Activated CD8-positive, alpha-beta memory T cell treated with anti-CD3 and anti-CD28 coated beads, Interleukin-2, amount 50 U/mL, for 24 hours (primary cell): ENCODE results near the gene MXRA7.
"Not testable (repeated sequence)": the region's sequence is repeated elsewhere in the genome, so short reads cannot be mapped to it uniquely, and the experiment has no call there.

Experiments
- DNase-seq: peaks from one replicate; pipeline ENCODE4 v3.0.0-alpha.2; 2020; ENCODE audit errors: extremely low read depth

Gene MXRA7

DNA sequence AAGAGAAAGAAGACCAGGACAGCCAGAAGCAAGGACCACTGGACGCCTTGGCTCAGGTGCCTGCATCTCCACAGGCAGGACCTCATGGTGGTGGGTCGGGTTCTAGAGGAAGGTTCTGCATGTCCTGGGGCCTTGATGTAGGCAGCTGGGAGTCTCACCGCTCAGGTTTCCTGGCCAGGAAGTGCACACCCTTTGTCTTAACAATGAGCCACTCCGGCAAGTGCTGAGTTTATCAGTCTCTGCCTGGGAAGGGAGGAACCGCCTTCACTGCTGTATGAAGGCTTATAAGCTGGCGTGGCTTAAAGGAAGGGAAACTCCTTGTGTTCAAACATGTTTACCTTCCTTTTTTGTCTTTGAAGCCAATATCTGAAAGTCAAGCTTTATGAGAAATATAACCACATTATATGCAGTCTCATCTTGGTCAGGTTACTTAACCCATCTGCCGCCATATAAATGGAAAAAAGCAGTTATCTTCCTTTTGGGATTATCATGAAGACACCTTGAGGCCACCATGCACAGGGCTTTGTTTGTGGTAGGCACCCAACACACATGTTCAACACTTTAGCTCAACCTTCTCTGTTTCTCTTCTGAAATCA lies 67.1 kb downstream of the MXRA7 start, which contains the start of gene ST6GALNAC1:
Gene ST6GALNAC1 (minus strand): TSS at position 205 of the 596 bp plus-strand sequence. CDS start 119 bp downstream, at position 86.
- no peak for DNase-seq

DNA sequence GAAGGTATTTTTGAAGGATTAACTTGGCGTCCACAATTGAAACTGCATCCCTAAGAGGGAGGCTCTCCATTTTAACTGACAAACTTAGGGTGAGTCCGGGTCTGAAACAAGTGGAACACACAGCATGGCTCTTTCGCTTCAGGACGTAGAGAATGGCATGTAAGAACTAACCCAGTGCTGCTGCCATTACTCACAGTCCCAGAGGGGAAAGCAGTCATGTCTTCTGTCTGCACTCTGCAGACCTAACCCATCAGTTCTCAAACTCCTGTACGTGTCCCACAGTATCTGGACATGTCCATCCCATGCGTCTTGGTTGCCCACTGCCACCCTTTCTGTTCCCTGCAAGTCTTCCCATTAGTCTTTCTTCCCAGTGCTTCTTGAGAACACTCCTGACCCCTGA lies 67.8 kb downstream of the MXRA7 start:
- DNase-seq, result no peak

DNA sequence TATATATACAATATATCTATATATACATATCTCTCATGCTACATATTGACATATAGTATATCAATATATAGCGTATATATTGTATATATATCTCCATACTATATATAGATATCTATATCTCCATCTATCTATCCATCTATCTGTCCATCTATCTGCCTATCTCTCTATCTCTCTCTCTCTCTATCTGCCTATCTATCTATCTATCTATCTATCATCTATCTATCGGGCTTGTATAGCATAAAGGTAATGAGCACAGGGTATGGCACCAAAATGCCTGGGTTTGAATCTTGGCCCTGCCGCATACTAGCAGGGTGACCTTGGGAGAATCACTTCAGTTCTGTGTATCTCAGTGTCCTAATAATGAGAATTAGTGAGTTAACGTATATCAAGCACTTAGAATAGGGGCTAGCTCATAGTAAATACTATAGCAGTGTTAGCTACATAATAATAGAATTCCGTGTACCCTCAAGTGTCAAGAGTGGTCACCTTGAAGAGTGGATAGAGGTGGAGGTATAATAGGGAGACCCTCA lies 68.7 kb downstream of the MXRA7 start:
- DNase-seq, result no peak

DNA sequence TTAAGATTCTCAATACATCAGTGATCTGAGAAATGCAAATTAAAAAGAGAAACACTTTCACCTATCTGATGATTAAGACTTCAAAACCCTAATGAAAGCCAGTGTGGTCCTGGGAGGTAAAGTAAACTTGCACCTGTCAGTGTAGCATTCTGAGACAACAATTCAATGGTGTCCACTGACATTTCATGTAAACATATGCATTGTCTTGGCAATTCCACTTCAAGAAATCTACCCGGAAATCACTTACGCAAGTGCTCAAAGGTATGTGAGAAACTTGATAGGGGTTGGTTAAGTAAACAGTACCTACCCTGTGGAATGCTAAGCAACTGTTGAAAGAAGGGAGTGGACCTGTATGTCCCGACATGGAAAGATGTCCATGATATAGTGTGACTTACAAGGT lies 69.3 kb downstream of the MXRA7 start:
- no peak for DNase-seq

DNA sequence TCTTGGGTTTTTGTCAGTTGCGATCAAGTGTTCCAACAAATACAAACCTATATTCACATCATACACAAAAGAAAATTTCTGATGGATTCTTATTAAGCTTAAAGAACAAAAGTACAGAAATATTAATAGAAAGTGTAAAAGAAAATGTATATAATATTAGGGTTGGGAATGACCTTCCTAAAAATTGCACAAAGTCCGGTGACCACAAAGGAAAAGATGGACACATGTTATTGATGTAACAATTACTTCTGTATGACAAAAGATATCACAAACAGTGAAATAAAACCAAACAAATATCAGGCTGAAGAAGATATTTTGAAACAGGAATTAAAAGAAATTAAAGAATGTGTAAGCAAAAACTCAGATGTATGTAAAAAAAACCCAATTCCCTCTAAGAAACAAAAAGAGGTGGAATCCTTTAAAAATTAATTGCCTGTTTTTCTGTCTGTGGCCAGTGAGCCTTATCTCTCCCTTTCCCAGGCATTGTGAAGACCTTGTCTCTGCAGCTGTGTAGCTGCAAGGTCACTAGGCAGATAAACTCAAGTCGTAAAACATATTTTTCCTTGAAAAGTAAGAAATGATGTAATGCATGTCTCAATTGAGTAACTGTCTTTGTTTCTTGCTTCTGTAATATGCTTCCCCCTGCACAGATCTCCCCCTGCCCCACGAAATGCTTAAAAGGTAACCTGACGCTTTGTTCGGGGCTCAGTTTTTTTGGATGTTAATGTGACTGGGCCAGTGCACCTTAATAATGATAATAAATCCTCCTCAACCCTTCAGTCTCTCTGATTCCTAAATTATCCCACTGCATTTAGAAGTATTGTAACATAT lies 70.0 kb downstream of the MXRA7 start:
- no peak for DNase-seq

DNA sequence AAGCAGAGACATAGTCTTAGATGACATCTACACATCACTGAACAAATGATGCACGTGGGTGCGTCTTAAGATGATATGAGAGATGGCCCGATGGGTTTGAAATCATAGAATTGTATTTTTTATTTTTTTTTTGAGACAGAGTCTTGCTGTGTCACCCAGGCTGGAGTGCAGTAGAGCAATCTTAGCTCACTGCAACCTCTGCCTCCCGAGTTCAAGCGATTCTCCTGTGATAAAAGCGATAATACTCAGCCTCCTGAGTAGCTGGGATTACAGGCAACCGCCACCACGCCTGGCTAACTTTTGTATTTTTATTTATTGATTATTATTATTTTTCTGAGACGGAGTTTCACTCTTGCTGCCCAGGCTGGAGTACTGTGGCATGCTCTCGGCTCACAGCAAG lies 72.5 kb downstream of the MXRA7 start:
- no peak for DNase-seq

DNA sequence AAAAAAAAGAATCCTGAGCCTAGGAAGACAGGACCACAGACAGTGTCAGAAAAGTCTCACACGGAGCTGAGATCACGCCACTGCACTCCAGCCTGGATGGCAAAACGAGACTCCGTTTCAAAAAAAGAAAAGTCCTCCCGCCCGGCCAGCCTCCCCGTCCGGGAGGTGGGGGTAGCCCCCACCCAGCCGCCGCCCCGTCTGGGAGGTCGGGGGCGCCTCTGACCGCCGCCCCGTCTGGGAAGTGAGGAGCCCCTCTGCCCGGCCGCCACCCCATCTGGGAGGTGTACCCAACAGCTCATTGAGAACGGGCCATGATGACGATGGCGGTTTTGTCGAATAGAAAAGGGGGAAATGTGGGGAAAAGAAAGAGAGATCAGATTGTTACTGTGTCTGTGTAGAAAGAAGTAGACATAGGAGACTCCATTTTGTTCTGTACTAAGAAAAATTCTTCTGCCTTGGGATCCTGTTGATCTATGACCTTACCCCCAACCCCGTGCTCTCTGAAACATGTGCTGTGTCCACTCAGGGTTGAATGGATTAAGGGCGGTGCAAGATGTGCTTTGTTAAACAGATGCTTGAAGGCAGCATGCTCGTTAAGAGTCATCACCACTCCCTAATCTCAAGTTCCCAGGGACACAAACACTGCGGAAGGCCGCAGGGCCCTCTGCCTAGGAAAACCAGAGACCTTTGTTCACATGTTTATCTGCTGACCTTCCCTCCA lies 74.1 kb downstream of the MXRA7 start:
- DNase-seq, result not testable (repeated sequence)

DNA sequence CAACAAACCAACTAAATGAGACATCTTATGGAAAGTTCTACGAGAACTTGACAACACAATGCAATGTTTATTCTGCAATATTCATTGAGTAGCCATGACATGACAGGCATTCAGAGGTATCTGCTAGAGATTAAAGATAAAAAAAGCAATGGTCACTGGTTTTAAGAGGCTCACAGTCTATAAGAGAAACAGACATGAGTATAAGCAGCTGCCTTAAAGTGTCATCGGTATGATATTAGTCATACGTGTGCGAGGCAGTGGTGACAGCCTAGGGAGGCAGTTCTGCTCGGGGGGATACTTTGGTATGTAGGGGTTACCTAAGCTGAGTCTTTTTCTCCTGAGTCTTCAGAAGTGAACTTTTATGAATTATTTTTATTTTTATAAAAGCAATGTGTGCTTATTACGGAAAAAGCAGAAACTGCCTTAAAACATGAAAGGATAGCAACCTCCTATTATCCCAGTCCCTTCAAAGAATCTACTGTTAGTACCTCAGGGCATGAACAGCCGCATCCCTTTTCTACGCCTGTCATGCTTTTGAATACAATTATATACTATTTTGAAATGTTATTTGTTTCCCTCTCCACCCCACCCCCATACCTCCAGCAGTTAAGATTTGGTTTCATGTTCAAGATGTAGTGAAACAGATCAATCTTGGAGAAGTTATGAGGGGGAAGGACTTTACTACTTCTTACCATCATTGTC lies 75.0 kb downstream of the MXRA7 start:
- no peak for DNase-seq

DNA sequence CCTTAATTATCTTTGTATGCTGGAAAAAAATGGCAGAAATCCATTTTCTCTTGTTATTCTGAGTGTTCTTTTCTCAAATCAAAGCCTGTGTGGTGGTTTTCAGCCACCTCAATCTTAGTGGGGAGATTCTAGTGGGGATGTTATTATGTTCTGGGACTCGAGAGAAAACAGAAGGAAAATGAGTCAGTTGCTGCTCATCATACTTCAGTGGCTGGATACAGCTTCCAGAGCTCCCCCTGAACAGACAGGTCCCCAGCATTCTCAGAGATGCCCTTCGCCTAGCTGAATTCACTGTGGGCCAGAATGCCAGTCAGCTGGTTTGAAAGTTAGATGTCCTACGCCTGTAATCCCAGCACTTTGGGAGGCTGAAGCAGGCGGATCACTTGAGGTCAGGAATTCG lies 75.7 kb downstream of the MXRA7 start:
- no peak for DNase-seq

DNA sequence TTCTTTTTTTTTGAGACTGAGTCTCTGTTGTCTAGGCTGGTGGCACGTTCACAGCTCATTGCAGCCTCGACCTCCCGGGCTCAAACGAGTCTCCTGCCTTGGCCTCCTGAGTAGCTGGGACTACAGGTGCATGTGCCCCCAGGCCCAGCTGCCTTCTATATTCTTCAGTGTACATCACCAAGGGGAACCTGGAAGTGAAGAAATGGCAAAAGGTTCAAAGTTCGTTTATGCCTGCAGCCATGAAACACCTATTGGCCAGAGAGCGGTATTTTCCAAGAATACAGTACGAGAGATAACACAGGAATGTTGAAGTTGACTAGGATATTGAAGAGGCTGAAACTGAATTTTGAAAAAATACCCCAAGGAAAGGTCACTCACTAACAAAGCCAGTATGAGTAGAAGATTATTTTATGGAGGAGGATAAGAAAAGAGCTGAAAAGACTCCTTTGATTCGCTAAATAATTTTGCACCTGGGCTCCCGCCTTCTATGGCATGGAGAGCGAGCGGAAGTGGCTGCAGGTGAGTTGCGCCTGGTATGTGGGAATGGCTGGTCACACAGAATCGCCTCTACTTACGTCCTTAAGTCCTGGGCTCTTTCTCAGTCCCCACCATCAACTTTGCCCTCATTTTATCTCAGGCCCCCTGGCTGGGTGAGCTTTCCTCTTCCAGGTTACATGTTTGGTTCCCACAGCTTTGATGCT lies 77.0 kb downstream of the MXRA7 start:
- no peak for DNase-seq

DNA sequence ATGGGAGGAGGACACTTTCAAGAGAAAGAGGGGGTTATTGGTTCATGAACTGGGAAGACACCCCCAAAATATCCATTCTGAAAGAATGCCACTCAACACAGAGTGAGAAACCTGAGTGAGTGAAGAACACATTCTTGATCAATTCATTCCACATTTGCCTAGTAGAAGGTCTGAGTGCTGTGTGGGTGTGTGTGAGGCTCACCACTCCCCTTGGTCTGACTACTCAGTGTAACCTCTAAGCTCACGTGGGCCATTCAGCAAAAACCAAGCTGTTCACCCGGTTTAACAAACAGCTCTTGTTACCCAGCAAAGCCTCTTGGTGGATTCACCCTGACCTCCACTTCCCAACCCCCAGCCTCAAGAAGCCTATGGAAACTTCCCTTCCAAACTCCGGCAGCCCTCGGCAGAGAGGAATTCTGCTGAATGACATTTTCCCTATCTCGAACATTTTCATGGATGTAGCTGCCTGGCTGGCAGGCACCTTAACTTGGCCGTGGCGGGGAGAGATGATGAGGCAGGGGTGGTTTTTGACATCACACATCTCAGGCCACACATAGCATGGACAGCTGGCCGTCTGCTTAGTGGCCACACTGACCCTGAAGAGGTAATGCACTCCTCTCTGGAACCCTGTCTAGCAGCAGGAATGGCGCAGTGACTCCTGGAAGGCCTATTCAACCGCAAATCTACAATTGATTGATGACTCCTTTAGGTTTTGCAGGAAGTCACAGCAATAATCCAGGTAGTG lies 78.8 kb downstream of the MXRA7 start:
- DNase-seq, result no peak

DNA sequence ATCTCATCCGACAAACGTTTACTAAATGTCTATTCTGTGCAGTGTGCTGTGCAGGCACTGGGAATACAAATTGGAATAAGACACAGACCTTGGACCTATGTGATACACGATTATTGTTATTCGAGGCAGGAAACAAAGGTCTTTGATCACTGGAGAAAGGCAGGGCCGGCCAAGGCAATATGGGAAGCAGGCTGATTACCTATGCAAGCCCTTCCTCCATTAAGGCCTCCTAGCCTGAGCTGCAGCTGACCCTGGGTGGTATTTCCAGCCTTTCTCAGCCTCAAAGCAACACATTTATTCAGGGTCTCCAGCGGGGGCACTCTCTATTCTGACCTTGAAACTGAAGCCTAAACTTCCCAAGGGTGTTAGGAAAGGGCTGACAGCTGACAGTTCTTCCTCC lies 80.6 kb downstream of the MXRA7 start:
- DNase-seq, result no peak
